ENCODE results near the gene CAMSAP3.
"Not testable (repeated sequence)": the region's sequence is repeated elsewhere in the genome, so short reads cannot be mapped to it uniquely, and the experiment has no call there.

Gene CAMSAP3

GRCh38 chr19:7641290-7642276, 45.9 kb downstream of the CAMSAP3 start:
- no peak for FAIRE-seq
- DNase-seq (ENCODE audit: insufficient read length, low spot score), result no peak
- TF ChIP-seq, protein P1, sequence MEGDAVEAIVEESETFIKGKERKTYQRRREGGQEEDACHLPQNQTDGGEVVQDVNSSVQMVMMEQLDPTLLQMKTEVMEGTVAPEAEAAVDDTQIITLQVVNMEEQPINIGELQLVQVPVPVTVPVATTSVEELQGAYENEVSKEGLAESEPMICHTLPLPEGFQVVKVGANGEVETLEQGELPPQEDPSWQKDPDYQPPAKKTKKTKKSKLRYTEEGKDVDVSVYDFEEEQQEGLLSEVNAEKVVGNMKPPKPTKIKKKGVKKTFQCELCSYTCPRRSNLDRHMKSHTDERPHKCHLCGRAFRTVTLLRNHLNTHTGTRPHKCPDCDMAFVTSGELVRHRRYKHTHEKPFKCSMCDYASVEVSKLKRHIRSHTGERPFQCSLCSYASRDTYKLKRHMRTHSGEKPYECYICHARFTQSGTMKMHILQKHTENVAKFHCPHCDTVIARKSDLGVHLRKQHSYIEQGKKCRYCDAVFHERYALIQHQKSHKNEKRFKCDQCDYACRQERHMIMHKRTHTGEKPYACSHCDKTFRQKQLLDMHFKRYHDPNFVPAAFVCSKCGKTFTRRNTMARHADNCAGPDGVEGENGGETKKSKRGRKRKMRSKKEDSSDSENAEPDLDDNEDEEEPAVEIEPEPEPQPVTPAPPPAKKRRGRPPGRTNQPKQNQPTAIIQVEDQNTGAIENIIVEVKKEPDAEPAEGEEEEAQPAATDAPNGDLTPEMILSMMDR (IDR thresholded peaks at IDR 0.05; ENCODE audit: insufficient read depth, missing control alignments), result no peak

GRCh38 chr19:7642295-7643030, 46.8 kb downstream of the CAMSAP3 start:
- TF ChIP-seq, protein P1 (IDR thresholded peaks at IDR 0.05; ENCODE audit: insufficient read depth, missing control alignments), result no peak
- FAIRE-seq (no peak), DNase-seq (ENCODE audit: insufficient read length, low spot score) (no peak)

DNA sequence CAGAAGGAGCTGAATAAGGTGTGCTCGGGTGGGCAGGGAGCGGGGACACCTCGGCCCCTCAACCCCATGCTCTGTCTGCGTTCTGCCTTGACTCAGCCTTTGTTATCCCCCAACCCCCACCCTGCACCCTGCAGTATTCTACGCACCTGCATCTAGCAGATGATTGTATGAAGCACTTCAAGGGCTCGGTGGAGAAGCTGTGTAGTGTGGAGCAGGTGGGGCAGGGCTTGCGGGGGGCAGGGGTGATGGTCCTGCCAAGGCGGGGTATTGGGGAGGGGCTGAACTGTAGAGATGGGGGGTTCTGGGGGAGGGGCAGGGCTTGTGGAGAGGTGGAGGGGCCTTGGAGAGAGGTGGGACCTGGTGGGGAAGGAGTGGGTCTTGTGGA, 47.4 kb downstream of the CAMSAP3 start:
- FAIRE-seq (no peak), DNase-seq (ENCODE audit: insufficient read length, low spot score) (no peak)
- TF ChIP-seq, protein P1 (IDR thresholded peaks at IDR 0.05; ENCODE audit: insufficient read depth, missing control alignments), result no peak

GRCh38 chr19:7643629-7644549, 48.2 kb downstream of the CAMSAP3 start:
- FAIRE-seq, result not testable (repeated sequence)

DNA sequence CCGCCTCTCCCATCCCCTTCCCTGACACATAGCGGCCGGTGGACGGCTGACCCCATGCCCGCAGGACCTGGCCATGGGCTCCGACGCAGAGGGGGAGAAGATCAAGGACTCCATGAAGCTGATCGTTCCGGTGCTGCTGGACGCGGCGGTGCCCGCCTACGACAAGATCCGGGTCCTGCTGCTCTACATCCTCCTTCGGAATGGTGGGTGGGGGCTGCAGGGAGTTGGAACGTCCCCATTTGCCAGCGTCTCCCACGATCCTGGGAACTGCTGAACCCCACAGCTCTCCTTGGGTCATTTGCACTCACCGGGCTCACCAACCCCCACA, 48.9 kb downstream of the CAMSAP3 start:
- TF ChIP-seq, protein P1 (IDR thresholded peaks at IDR 0.05; ENCODE audit: insufficient read depth, missing control alignments), result no peak
- DNase-seq (ENCODE audit: insufficient read length, low spot score) (no peak), FAIRE-seq (no peak)

More at GRCh38 chr19:7643629-7644549, 48.2 kb downstream of the CAMSAP3 start:
- DNase-seq (ENCODE audit: insufficient read length, low spot score), result not testable (repeated sequence)

- DNase-seq (ENCODE audit: insufficient read length, low spot score) (no peak), FAIRE-seq (no peak)
- TF ChIP-seq, protein P1 (IDR thresholded peaks at IDR 0.05; ENCODE audit: insufficient read depth, missing control alignments), result no peak
Measured at GRCh38 chr19:7645163-7645562, 49.5 kb downstream of the CAMSAP3 start.

Measured in D721Med (cell line).